ENCODE data around the gene EVX1.

Gene EVX1

GRCh38 chr7:27250557-27251070, 8.0 kb downstream of the EVX1 start:
- no peak for DNase-seq

- no peak for DNase-seq
Observed at GRCh38 chr7:27251136-27251651, 8.6 kb downstream of the EVX1 start.

GRCh38 chr7:27251652-27252590, 9.3 kb downstream of the EVX1 start:
- no peak for DNase-seq

GRCh38 chr7:27254625-27255024, 12.0 kb downstream of the EVX1 start:
- DNase-seq = no peak

- no peak for DNase-seq
Observed at GRCh38 chr7:27260211-27260610, 17.6 kb downstream of the EVX1 start.

GRCh38 chr7:27262121-27262520, 19.5 kb downstream of the EVX1 start:
- DNase-seq = no peak

GRCh38 chr7:27263781-27264180, 21.2 kb downstream of the EVX1 start:
- DNase-seq = no peak

- no peak for DNase-seq
Observed at GRCh38 chr7:27269455-27269854, 26.9 kb downstream of the EVX1 start.

- DNase-seq = no peak
Observed at GRCh38 chr7:27271384-27271783, 28.8 kb downstream of the EVX1 start.

- DNase-seq = no peak
Observed at GRCh38 chr7:27277628-27278027, 35.0 kb downstream of the EVX1 start.

- no peak for DNase-seq
Observed at GRCh38 chr7:27283558-27283957, 41.0 kb downstream of the EVX1 start.

GRCh38 chr7:27295236-27295635, 52.6 kb downstream of the EVX1 start:
- DNase-seq = no peak

- no peak for DNase-seq
Observed at GRCh38 chr7:27297356-27297755, 54.8 kb downstream of the EVX1 start.
